Astrocyte of the cerebellum (primary cell): ENCODE results near the gene MOCOS.

Source experiments
- DNase-seq: peaks from one replicate; pipeline ENCODE4 v3.0.0-alpha.2; 2011; ENCODE audit warnings: low read depth
- H3K4me3 ChIP-seq: 2 replicates; pipeline ENCODE4 v1.5.1; 2011; ENCODE audit warnings: mild to moderate bottlenecking, low read depth, low read length, moderate library complexity
- CTCF ChIP-seq: IDR thresholded peaks from 2 replicates; pipeline ENCODE4 v1.5.1; 2012; ENCODE audit warnings: low read length, low read depth, moderate library complexity, mild to moderate bottlenecking; ENCODE audit errors: missing control alignments
- in situ Hi-C: cut with HindIII; loops from 2 replicates; pipeline ENCODE4 v1.10.0; 2017; ENCODE audit warnings: low sequenced_read_pairs

Gene MOCOS

GRCh38 chr18:36309436-36310391 lies 122.4 kb downstream of the MOCOS start:
- peak; percentile 99 for DNase-seq
- in situ Hi-C loops = no loop called here
- TF ChIP-seq CTCF = no peak
- H3K4me3 ChIP-seq = no peak overlapping the region

- DNase-seq = no peak
- TF ChIP-seq CTCF = no peak
- no peak overlapping the region for H3K4me3 ChIP-seq
- in situ Hi-C loops = no loop called here
Measured at GRCh38 chr18:36311026-36311570, 123.8 kb downstream of the MOCOS start.

GRCh38 chr18:36312806-36313395 lies 125.6 kb downstream of the MOCOS start:
- no peak for TF ChIP-seq CTCF
- DNase-seq = no peak
- no peak overlapping the region for H3K4me3 ChIP-seq
- in situ Hi-C loops = no loop called here

GRCh38 chr18:36314098-36314497 lies 126.8 kb downstream of the MOCOS start:
- TF ChIP-seq CTCF = no peak
- H3K4me3 ChIP-seq = no peak overlapping the region
- no peak for DNase-seq
- in situ Hi-C loops = no loop called here

GRCh38 chr18:36314754-36315153 lies 127.5 kb downstream of the MOCOS start:
- in situ Hi-C loops = no loop called here
- peak; percentile 81 for DNase-seq
- no peak overlapping the region for H3K4me3 ChIP-seq
- TF ChIP-seq CTCF = no peak

- TF ChIP-seq CTCF = no peak
- in situ Hi-C loops = no loop called here
- DNase-seq = no peak
- no peak overlapping the region for H3K4me3 ChIP-seq
Measured at GRCh38 chr18:36315736-36316135, 128.4 kb downstream of the MOCOS start.
